Mesendoderm (in vitro differentiated cells): ENCODE data around the gene ATP8A1.

Experiments used
- DNase-seq: peaks from one replicate; pipeline ENCODE4 v3.0.0; 2013
- H2AK5ac ChIP-seq: 2 replicates; pipeline ENCODE4 v1.6.1; 2013; ENCODE audit warnings: low read length, inconsistent platforms
- H2BK120ac ChIP-seq: 2 replicates; pipeline ENCODE4 v1.6.1; 2013; ENCODE audit warnings: low read depth, mild to moderate bottlenecking, low read length, moderate library complexity, mixed read lengths
- H2BK15ac ChIP-seq: replicated peaks from 2 replicates; pipeline ENCODE4 v1.6.1; 2013; ENCODE audit warnings: low read depth, mild to moderate bottlenecking, moderate library complexity
- H2BK5ac ChIP-seq: 2 replicates; pipeline ENCODE4 v1.6.1; 2013; ENCODE audit warnings: low read length, inconsistent platforms
- H3K18ac ChIP-seq: 2 replicates; pipeline ENCODE4 v1.6.1; 2013; ENCODE audit warnings: mild to moderate bottlenecking, low read length, mixed read lengths
- H3K23ac ChIP-seq: one replicate; pipeline ENCODE4 v1.6.1; 2013; ENCODE audit warnings: low read length
- H3K27ac ChIP-seq: 2 replicates; pipeline ENCODE4 v1.5.1; 2013; ENCODE audit warnings: low read depth, mild to moderate bottlenecking, inconsistent platforms, low read length, moderate library complexity
- H3K27me3 ChIP-seq: 2 replicates; pipeline ENCODE4 v1.6.1; 2013; ENCODE audit warnings: low read length, control low read depth, mild to moderate bottlenecking, inconsistent platforms; ENCODE audit not compliant: insufficient read depth, poor library complexity
- H3K36me3 ChIP-seq: 2 replicates; pipeline ENCODE4 v1.6.1; 2013; ENCODE audit warnings: low read length, inconsistent platforms; ENCODE audit not compliant: control insufficient read depth, insufficient read depth
- H3K4ac ChIP-seq: one replicate; pipeline ENCODE4 v1.6.1; 2013; ENCODE audit warnings: low read depth, mild to moderate bottlenecking, low read length, moderate library complexity
- H3K4me1 ChIP-seq: 2 replicates; pipeline ENCODE4 v1.6.1; 2013; ENCODE audit warnings: low read depth, low read length, inconsistent platforms; ENCODE audit not compliant: control insufficient read depth
- H3K4me2 ChIP-seq: 2 replicates; pipeline ENCODE4 v1.6.1; 2013; ENCODE audit warnings: low read length
- H3K4me3 ChIP-seq: 2 replicates; pipeline ENCODE4 v1.5.1; 2013; ENCODE audit warnings: mild to moderate bottlenecking, low read length
- H3K56ac ChIP-seq: one replicate; pipeline ENCODE4 v1.6.1; 2013; ENCODE audit warnings: low read length
- H3K79me1 ChIP-seq: 2 replicates; pipeline ENCODE4 v1.6.1; 2013; ENCODE audit warnings: low read length, inconsistent platforms
- H3K79me2 ChIP-seq: 2 replicates; pipeline ENCODE4 v1.6.1; 2013; ENCODE audit warnings: mild to moderate bottlenecking, low read length; ENCODE audit not compliant: control insufficient read depth, insufficient read depth
- H3K9ac ChIP-seq: 2 replicates; pipeline ENCODE4 v1.6.1; 2013; ENCODE audit warnings: low read length, inconsistent platforms
- H4K5ac ChIP-seq: one replicate; pipeline ENCODE4 v1.6.1; 2013; ENCODE audit warnings: low read length
- H4K8ac ChIP-seq: one replicate; pipeline ENCODE4 v1.6.1; 2013; ENCODE audit warnings: low read depth, mild to moderate bottlenecking, control low read depth, low read length, moderate library complexity
- WGBS: extraction: QIAGEN DNeasy Blood & Tissue Kit; methylation state at CpG from one replicate; pipeline ENCODE4 v1.1.7; 2013; ENCODE audit warnings: low lambda C conversion rate, missing lambda C conversion rate; ENCODE audit not compliant: insufficient coverage; ENCODE audit errors: extremely low coverage; 5-methylcytosine and 5-hydroxymethylcytosine counted together

ATP8A1 gene

DNA sequence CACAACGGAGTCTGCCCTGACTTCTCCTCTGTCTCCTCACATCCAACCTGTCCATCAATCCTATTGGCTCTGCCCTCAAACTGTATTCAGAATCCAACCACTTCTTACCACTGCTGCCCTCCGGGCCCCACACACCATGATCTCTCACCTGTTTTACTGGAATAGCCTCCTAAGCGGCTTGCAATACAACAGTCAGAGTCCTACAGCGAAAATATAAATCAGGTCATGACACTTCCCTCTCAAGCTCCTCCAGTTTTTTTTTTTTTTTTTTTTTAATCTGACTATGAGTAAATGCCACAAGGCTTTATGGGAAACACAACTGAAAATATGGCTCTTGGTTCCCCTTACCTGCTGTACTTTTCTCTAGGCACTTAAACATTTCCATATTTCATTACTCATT, 216.8 kb downstream of the ATP8A1 start:
- Histone ChIP-seq H3K4me3 (no peak overlapping the region), H3K4ac (no peak overlapping the region), H4K8ac (no peak overlapping the region), H3K23ac (no peak overlapping the region), H2BK5ac (no peak overlapping the region), H4K5ac (no peak overlapping the region), H3K9ac (no peak overlapping the region), H3K56ac (no peak overlapping the region), H3K27ac (no peak overlapping the region), H3K36me3 (no peaks in the 10 kb centered on the region), H3K79me2 (no peaks in the 10 kb centered on the region), H3K4me2 (no peak overlapping the region), H3K4me1 (no peaks in the 10 kb centered on the region), H2BK15ac (no peak overlapping the region), H3K79me1 (no peaks in the 10 kb centered on the region), H2AK5ac (no peak overlapping the region), H2BK120ac (no peak overlapping the region), H3K18ac (no peak overlapping the region), H3K27me3 (no peaks in the 10 kb centered on the region)
- no CpG with 5 or more reads among the region's 4 CpGs for WGBS
- no peak for DNase-seq

DNA sequence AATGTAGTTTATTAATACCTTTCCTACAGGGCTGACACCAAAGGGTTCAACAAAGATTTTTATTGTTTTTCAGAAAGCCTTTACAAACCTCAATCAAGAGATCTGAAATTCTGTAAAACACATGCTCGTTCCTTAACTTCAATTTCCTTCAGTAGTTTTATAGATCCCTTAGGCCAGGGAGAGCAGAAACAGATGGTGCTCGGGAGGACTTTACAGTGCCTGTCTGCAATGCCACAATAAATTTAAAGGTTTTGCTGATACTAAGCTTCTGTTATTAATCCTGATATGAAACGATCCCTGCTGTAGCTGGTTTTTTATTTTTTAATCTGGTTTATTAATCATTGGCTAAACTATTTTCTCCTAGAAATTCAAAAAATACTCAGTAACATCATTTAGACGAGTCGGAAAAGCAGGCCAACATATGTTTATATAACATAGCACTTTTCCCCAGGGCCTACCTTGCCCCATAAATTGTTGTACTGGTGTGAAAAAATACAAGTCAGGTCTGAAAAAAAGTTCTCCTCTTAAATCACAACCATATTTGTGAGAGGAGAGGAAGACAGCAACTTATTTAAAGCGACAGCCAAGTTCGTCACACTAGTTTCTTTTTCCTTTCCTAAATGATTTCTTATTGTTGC, 219.9 kb downstream of the ATP8A1 start:
- Histone ChIP-seq H3K27ac (no peak overlapping the region), H4K5ac (no peak overlapping the region), H3K9ac (no peak overlapping the region), H2BK120ac (no peak overlapping the region), H3K79me1 (no peaks in the 10 kb centered on the region), H2BK15ac (no peak overlapping the region), H3K4me3 (no peak overlapping the region), H3K56ac (no peak overlapping the region), H3K4me1 (no peaks in the 10 kb centered on the region), H3K79me2 (no peaks in the 10 kb centered on the region), H3K27me3 (no peaks in the 10 kb centered on the region), H3K23ac (no peak overlapping the region), H2BK5ac (no peak overlapping the region), H3K4ac (no peak overlapping the region), H3K4me2 (no peak overlapping the region), H3K18ac (no peak overlapping the region), H4K8ac (no peak overlapping the region), H2AK5ac (no peak overlapping the region), H3K36me3 (no peaks in the 10 kb centered on the region)
- no CpG with 5 or more reads among the region's 7 CpGs for WGBS
- DNase-seq = no peak

DNA sequence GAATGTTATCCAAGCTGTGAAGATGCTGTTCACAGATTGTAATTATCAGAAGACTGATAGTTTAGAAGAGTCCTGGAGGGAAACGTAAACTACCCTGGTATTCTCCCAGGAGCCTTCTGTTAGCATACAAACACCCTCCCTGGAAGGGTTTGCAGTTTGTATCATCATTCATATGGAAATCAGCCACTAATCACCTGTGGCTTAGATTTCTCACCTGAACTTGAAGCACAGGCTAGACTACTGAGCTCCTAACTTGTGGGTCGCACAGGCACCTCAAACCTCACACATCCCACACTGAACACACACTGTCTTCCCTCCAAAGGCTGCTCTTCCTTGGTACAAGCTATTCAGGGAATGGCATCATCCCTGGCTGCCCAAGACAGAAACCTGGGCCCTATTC, 228.9 kb downstream of the ATP8A1 start:
- H3K27me3 ChIP-seq = peaks cover 2% of the 10 kb centered on the region
- no peak overlapping the region for H2BK120ac ChIP-seq
- no peak overlapping the region for H3K18ac ChIP-seq
- H3K79me1 ChIP-seq = no peaks in the 10 kb centered on the region
- no peak overlapping the region for H2BK15ac ChIP-seq
- H3K36me3 ChIP-seq = no peaks in the 10 kb centered on the region
- no peaks in the 10 kb centered on the region for H3K79me2 ChIP-seq
- no peak overlapping the region for H4K8ac ChIP-seq
- WGBS = no CpG with 5 or more reads among the region's 2 CpGs
- no peak overlapping the region for H3K4ac ChIP-seq
- no peak overlapping the region for H3K9ac ChIP-seq
- no peak overlapping the region for H2BK5ac ChIP-seq
- H3K27ac ChIP-seq = no peak overlapping the region
- H3K56ac ChIP-seq = no peak overlapping the region
- peak; percentile 79 for DNase-seq
- peaks cover 10% of the 10 kb centered on the region for H3K4me1 ChIP-seq
- no peak overlapping the region for H2AK5ac ChIP-seq
- no peak overlapping the region for H3K23ac ChIP-seq
- no peak overlapping the region for H3K4me2 ChIP-seq
- H3K4me3 ChIP-seq = no peak overlapping the region
- no peak overlapping the region for H4K5ac ChIP-seq

DNA sequence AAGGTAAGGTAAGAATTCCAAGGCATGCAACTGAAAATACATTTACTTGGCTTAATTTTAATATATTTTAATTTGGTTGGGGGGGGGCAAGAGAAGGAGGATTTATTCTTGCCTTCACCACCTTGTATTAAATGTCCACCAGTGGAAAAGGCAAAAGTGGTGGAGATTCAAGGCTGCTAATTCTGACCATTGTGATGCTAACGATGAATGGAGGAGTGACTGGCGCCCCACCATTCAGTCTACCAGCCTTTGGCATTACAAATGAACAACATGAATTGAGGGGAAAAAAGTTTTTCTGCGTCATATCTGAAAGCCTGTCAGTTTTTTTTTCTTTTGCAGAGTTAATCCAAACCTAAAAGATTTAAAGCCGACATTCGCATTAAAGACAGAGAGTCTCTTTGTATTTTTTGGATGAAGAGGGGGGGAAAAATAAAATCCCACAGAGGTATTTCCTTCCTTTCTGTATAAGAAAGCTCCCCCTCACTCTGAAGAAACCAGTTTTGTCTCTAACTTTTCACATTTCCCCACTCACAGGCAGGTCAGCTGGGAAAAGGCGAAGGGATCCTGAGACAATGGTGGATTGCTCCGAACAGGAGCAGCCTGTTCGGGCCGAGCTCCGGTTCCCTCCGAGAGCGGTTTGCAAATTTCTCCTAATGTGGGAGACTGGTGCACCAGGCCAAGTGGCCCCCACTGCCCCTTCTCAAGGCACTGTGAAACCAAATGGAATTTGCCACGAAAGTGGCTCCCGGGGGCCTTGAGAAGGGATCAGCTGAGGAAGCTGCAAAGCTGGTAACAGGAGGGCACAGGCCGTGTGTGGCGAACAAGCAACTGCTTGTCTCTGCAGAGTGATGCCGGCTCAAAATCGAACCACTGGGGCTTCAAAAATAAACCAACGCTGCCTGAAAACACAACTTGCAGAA, 231.5 kb downstream of the ATP8A1 start:
- no CpG with 5 or more reads among the region's 19 CpGs for WGBS
- no peak overlapping the region for H3K4me3 ChIP-seq

DNA sequence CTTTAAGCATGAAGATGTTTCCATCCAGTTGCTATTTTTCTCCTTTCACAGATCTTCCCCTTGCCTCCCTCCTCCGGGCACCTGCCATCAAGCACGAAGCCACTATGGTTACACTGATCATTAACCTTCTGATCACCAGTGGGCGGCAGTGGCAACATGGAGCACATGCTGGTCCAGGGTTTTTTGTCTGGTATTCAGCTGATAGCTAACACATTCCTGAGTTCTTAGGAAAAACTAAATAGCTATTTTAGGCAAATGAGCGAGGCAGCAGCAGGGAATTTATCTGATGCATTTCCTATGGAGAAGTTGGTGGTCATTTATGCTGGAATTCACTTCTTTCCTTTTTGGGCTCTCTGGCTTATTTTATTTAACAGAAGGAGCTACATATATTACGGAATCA, 236.8 kb downstream of the ATP8A1 start:
- Histone ChIP-seq H3K4me2 (no peak overlapping the region), H4K5ac (no peak overlapping the region), H3K4me1 (no peaks in the 10 kb centered on the region), H3K79me2 (no peaks in the 10 kb centered on the region), H3K18ac (no peak overlapping the region), H3K27me3 (no peaks in the 10 kb centered on the region), H2BK120ac (no peak overlapping the region), H3K9ac (no peak overlapping the region), H3K56ac (no peak overlapping the region), H4K8ac (no peak overlapping the region), H3K27ac (no peak overlapping the region), H2BK5ac (no peak overlapping the region), H3K36me3 (no peaks in the 10 kb centered on the region), H2AK5ac (no peak overlapping the region), H3K23ac (no peak overlapping the region), H3K4me3 (no peak overlapping the region), H3K79me1 (no peaks in the 10 kb centered on the region), H2BK15ac (no peak overlapping the region), H3K4ac (no peak overlapping the region)
- peak; percentile 69 for DNase-seq
- no CpG with 5 or more reads among the region's 5 CpGs for WGBS

More for the DNA sequence above, 231.5 kb downstream of the ATP8A1 start:
- peak; percentile 38 for DNase-seq
- Histone ChIP-seq H3K27me3 (peaks cover 2% of the 10 kb centered on the region), H2BK120ac (no peak overlapping the region), H2AK5ac (no peak overlapping the region), H3K9ac (no peak overlapping the region), H4K5ac (no peak overlapping the region), H3K4me1 (peaks cover 10% of the 10 kb centered on the region), H3K79me2 (no peaks in the 10 kb centered on the region), H3K36me3 (no peaks in the 10 kb centered on the region), H3K56ac (peak overlapping the region; percentile 51), H3K27ac (no peak overlapping the region), H3K4ac (no peak overlapping the region), H2BK5ac (no peak overlapping the region), H3K4me2 (no peak overlapping the region), H3K23ac (no peak overlapping the region), H2BK15ac (no peak overlapping the region), H4K8ac (no peak overlapping the region), H3K18ac (no peak overlapping the region), H3K79me1 (no peaks in the 10 kb centered on the region)
